ENCODE data around the gene STAC3.

DNA sequence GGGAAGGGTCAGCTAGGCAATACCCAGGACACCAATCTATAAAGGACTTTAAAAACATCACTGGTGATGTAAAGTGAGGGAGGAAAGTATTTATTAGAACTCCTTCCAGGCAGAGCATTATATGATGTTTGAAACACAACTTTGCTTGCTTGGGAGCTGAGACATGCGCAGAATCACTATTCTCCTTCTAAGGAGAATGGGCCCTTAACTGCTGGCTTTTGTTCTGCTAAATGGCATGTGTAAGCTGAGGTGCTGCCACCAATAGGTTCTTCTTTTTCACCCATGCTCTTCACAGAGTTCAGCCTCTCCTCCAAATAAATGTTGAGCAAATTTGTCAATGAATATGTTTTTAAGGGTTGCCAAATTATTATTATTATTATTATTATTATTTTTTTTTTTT is 3.9 kb downstream of the STAC3 start:
- TF ChIP-seq, protein P1, sequence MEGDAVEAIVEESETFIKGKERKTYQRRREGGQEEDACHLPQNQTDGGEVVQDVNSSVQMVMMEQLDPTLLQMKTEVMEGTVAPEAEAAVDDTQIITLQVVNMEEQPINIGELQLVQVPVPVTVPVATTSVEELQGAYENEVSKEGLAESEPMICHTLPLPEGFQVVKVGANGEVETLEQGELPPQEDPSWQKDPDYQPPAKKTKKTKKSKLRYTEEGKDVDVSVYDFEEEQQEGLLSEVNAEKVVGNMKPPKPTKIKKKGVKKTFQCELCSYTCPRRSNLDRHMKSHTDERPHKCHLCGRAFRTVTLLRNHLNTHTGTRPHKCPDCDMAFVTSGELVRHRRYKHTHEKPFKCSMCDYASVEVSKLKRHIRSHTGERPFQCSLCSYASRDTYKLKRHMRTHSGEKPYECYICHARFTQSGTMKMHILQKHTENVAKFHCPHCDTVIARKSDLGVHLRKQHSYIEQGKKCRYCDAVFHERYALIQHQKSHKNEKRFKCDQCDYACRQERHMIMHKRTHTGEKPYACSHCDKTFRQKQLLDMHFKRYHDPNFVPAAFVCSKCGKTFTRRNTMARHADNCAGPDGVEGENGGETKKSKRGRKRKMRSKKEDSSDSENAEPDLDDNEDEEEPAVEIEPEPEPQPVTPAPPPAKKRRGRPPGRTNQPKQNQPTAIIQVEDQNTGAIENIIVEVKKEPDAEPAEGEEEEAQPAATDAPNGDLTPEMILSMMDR (IDR thresholded peaks at IDR 0.05 in 2 of 3, conservative IDR thresholded peaks at IDR 0.05 in 1 of 3; ENCODE audit: borderline replicate concordance in 1 of 3, insufficient read depth in 1 of 3, low read depth in 2 of 3, low read length in 2 of 3), result no peak
- no peak for TF ChIP-seq JUND (IDR thresholded peaks at IDR 0.05)
- TF ChIP-seq EZH2 (IDR thresholded peaks at IDR 0.05), result no peak
- TF ChIP-seq SP1 (IDR thresholded peaks at IDR 0.05; ENCODE audit: low read depth), result no peak
- TF ChIP-seq EGR1 (IDR thresholded peaks at IDR 0.05; ENCODE audit: low read depth), result no peak
- no peak for TF ChIP-seq ZNF274 (IDR thresholded peaks at IDR 0.05; ENCODE audit: low read depth, low read length)
- TF ChIP-seq EZH2phosphoT487 (IDR thresholded peaks at IDR 0.05; ENCODE audit: borderline replicate concordance), result no peak
- no peak for TF ChIP-seq POLR2A (IDR thresholded peaks at IDR 0.05; ENCODE audit: borderline replicate concordance, extremely low read depth, insufficient read depth, insufficient read length)
- no peak for TF ChIP-seq RAD21 (IDR thresholded peaks at IDR 0.05; ENCODE audit: low read depth)
- TF ChIP-seq FOSL1 (IDR thresholded peaks at IDR 0.05; ENCODE audit: low read depth), result no peak
